Activated T-cell treated with anti-CD3 and anti-CD28 coated beads, Interleukin-2, amount 50 U/mL, for 4 hours (primary cell): ENCODE measurements around the gene CEP250. TPM values are rescaled to one million over a fixed set of nuclear protein-coding genes. Genes with fewer than 3 reads are reported as not detected.

Experiments used
- ATAC-seq, 2 donors: fragments of 200-7000 bp; cut with Tn5 transposase; one replicate each; pipeline ENCODE4 v1.10.0; 2021
- DNase-seq: peaks from one replicate; pipeline ENCODE4 v3.0.0-alpha.2; 2020
- H3K27me3 Mint-ChIP-seq: one replicate; pipeline ENCODE4 v1.8.0; 2021; ENCODE audit warnings: low read depth, mixed read lengths
- H3K36me3 Mint-ChIP-seq: one replicate; pipeline ENCODE4 v1.8.0; 2022; ENCODE audit warnings: mixed read lengths; ENCODE audit not compliant: insufficient read depth
- H3K4me1 Mint-ChIP-seq: one replicate; pipeline ENCODE4 v1.8.0; 2021; ENCODE audit warnings: low read depth, mixed read lengths
- H3K4me3 Mint-ChIP-seq: one replicate; pipeline ENCODE4 v1.8.0; 2021; ENCODE audit warnings: mild to moderate bottlenecking, moderate library complexity, mixed read lengths
- H3K9me3 Mint-ChIP-seq: one replicate; pipeline ENCODE4 v1.8.0; 2021; ENCODE audit warnings: mixed read lengths
- total RNA-seq, 3 donors: library from RNA; stranded (reverse); gene quantifications; one replicate each; pipeline ENCODE4 v1.2.1, GENCODE V29; 2021

Gene CEP250
- total RNA-seq, 3 donors from 2014 or later: 27.7 to 31.9 (median 30.9) TPM

- Mint-ChIP-seq H3K4me1 (peaks cover 50% of the 10 kb centered on the region), H3K4me3 (peak overlapping the region; percentile 98), H3K27me3 (no peaks in the 10 kb centered on the region), H3K36me3 (peaks cover 32% of the 10 kb centered on the region), H3K9me3 (no peaks in the 10 kb centered on the region)
- DNase-seq (no peak), ATAC-seq (no peak)
Measured at GRCh38 chr20:35492352-35492751, 37.0 kb downstream of the CEP250 start.

- DNase-seq: no peak
- no peak for ATAC-seq
- peaks cover 20% of the 10 kb centered on the region for H3K4me1 Mint-ChIP-seq
- H3K36me3 Mint-ChIP-seq: peaks cover 45% of the 10 kb centered on the region
- no peak overlapping the region for H3K4me3 Mint-ChIP-seq
- H3K27me3 Mint-ChIP-seq: no peaks in the 10 kb centered on the region
- no peaks in the 10 kb centered on the region for H3K9me3 Mint-ChIP-seq
Measured at GRCh38 chr20:35496481-35496880, 41.1 kb downstream of the CEP250 start.

- H3K36me3 Mint-ChIP-seq: peaks cover 49% of the 10 kb centered on the region
- no peaks in the 10 kb centered on the region for H3K9me3 Mint-ChIP-seq
- H3K4me3 Mint-ChIP-seq: no peak overlapping the region
- DNase-seq (no peak), ATAC-seq (no peak)
- peaks cover 16% of the 10 kb centered on the region for H3K4me1 Mint-ChIP-seq
- H3K27me3 Mint-ChIP-seq: no peaks in the 10 kb centered on the region
Measured at GRCh38 chr20:35497320-35497719, 41.9 kb downstream of the CEP250 start.

GRCh38 chr20:35497780-35498189 lies 42.4 kb downstream of the CEP250 start:
- peaks cover 53% of the 10 kb centered on the region for H3K36me3 Mint-ChIP-seq
- no peak for ATAC-seq
- H3K27me3 Mint-ChIP-seq: no peaks in the 10 kb centered on the region
- no peak for DNase-seq
- peaks cover 14% of the 10 kb centered on the region for H3K4me1 Mint-ChIP-seq
- H3K9me3 Mint-ChIP-seq: no peaks in the 10 kb centered on the region
- H3K4me3 Mint-ChIP-seq: no peak overlapping the region

GRCh38 chr20:35499271-35499670 lies 43.9 kb downstream of the CEP250 start:
- Mint-ChIP-seq H3K27me3 (no peaks in the 10 kb centered on the region), H3K4me3 (no peak overlapping the region), H3K4me1 (peaks cover 13% of the 10 kb centered on the region), H3K9me3 (no peaks in the 10 kb centered on the region), H3K36me3 (peaks cover 59% of the 10 kb centered on the region)
- ATAC-seq (no peak), DNase-seq (no peak)

DNA sequence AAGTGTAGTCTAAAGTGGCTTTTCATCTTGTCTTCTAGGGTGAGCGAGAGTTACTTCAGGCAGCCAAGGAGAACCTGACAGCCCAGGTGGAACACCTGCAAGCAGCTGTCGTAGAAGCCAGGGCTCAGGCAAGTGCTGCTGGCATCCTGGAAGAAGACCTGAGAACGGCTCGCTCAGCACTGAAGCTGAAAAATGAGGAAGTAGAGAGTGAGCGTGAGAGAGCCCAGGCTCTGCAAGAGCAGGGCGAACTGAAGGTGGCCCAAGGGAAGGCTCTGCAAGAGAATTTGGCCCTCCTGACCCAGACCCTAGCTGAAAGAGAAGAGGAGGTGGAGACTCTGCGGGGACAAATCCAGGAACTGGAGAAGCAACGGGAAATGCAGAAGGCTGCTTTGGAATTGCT lies 47.0 kb downstream of the CEP250 start:
- DNase-seq: no peak
- Mint-ChIP-seq H3K9me3 (no peaks in the 10 kb centered on the region), H3K27me3 (no peaks in the 10 kb centered on the region), H3K4me3 (no peak overlapping the region), H3K36me3 (peaks cover 59% of the 10 kb centered on the region), H3K4me1 (peaks cover 28% of the 10 kb centered on the region)
- ATAC-seq: no peak

DNA sequence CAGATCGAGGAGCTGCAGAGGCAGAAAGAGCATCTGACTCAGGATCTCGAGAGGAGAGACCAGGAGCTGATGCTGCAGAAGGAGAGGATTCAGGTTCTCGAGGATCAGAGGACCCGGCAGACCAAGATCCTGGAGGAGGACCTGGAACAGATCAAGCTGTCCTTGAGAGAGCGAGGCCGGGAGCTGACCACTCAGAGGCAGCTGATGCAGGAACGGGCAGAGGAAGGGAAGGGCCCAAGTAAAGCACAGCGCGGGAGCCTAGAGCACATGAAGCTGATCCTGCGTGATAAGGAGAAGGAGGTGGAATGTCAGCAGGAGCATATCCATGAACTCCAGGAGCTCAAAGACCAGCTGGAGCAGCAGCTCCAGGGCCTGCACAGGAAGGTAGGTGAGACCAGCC lies 47.9 kb downstream of the CEP250 start:
- DNase-seq (no peak), ATAC-seq (no peak)
- H3K36me3 Mint-ChIP-seq: peaks cover 61% of the 10 kb centered on the region
- no peaks in the 10 kb centered on the region for H3K27me3 Mint-ChIP-seq
- H3K4me3 Mint-ChIP-seq: no peak overlapping the region
- no peaks in the 10 kb centered on the region for H3K9me3 Mint-ChIP-seq
- H3K4me1 Mint-ChIP-seq: peaks cover 28% of the 10 kb centered on the region

DNA sequence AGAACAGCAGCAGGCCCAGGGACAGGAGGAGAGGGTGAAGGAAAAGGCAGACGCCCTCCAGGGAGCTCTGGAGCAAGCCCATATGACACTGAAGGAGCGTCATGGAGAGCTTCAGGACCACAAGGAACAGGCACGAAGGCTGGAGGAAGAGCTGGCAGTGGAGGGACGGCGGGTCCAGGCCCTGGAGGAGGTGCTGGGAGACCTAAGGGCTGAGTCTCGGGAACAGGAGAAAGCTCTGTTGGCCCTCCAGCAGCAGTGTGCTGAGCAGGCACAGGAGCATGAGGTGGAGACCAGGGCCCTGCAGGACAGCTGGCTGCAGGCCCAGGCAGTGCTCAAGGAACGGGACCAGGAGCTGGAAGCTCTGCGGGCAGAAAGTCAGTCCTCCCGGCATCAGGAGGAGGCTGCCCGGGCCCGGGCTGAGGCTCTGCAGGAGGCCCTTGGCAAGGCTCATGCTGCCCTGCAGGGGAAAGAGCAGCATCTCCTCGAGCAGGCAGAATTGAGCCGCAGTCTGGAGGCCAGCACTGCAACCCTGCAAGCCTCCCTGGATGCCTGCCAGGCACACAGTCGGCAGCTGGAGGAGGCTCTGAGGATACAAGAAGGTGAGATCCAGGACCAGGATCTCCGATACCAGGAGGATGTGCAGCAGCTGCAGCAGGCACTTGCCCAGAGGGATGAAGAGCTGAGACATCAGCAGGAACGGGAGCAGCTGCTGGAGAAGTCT lies 48.6 kb downstream of the CEP250 start:
- H3K4me1 Mint-ChIP-seq: peaks cover 28% of the 10 kb centered on the region
- H3K4me3 Mint-ChIP-seq: no peak overlapping the region
- H3K27me3 Mint-ChIP-seq: no peaks in the 10 kb centered on the region
- DNase-seq: no peak
- peaks cover 63% of the 10 kb centered on the region for H3K36me3 Mint-ChIP-seq
- no peaks in the 10 kb centered on the region for H3K9me3 Mint-ChIP-seq
- no peak for ATAC-seq

- H3K9me3 Mint-ChIP-seq: no peaks in the 10 kb centered on the region
- DNase-seq (no peak), ATAC-seq (no peak)
- peaks cover 28% of the 10 kb centered on the region for H3K4me1 Mint-ChIP-seq
- peaks cover 59% of the 10 kb centered on the region for H3K36me3 Mint-ChIP-seq
- no peaks in the 10 kb centered on the region for H3K27me3 Mint-ChIP-seq
- no peak overlapping the region for H3K4me3 Mint-ChIP-seq
Measured at GRCh38 chr20:35504751-35505150, 49.4 kb downstream of the CEP250 start.

DNA sequence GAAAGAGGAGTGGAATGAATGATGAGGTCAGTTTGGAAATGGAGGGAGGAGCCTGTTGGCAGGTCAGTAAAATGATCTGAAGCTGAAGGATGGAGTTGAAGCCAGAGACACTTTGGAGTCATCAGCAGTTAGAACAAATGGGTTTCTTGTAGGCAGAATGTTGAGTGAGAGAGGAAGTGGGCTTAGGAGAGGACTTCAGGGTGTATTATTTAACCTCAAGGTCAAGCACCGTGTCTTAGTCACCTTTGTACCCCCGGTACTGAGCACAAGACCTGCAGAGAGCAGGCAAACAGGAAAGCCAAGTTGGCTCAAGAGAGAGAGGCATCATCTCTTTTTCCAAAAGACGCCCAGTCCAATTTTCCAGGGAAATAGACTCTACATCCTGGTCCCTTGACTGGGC lies 50.8 kb downstream of the CEP250 start:
- no peak overlapping the region for H3K4me3 Mint-ChIP-seq
- ATAC-seq: no peak
- DNase-seq: no peak
- H3K4me1 Mint-ChIP-seq: peaks cover 28% of the 10 kb centered on the region
- H3K9me3 Mint-ChIP-seq: no peaks in the 10 kb centered on the region
- no peaks in the 10 kb centered on the region for H3K27me3 Mint-ChIP-seq
- peaks cover 47% of the 10 kb centered on the region for H3K36me3 Mint-ChIP-seq

- no peaks in the 10 kb centered on the region for H3K27me3 Mint-ChIP-seq
- H3K4me1 Mint-ChIP-seq: peaks cover 27% of the 10 kb centered on the region
- H3K36me3 Mint-ChIP-seq: peaks cover 49% of the 10 kb centered on the region
- no peak overlapping the region for H3K4me3 Mint-ChIP-seq
- H3K9me3 Mint-ChIP-seq: no peaks in the 10 kb centered on the region
- peak; percentile 70 to 86 for ATAC-seq
- no peak for DNase-seq
Measured at GRCh38 chr20:35506872-35507638, 51.7 kb downstream of the CEP250 start.

DNA sequence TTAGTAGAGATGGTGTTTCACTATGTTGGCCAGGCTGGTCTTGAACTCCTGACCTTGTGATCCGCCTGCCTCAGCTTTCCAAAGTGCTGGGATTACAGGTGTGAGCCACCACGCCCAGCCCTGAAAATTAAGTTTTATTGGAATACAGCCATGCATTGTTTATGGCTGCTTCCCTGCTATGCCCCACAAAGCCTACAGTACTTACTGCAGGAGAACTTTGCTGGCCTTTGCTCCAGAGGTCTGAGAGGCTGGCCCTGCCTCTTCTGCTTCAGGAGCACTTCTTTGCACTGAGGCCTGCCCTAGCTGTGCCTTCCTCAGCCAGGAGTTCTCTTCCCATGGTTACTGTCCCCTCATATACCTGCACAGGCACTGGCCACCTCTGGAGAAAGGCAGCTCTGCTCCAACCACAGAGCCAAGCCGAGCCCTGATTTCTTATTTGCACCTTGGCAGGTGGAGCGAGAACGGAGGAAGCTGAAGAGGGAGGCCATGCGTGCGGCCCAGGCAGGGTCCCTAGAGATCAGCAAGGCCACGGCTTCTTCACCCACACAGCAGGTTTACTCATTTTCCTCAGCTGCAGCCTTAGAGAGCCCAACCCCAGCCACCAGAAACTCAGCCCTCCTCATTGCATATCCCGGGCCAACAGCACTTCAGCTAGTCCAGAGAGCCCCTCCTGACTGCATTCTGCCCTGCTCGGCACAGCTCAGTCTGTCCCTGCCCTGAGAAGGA lies 53.3 kb downstream of the CEP250 start:
- Mint-ChIP-seq H3K27me3 (no peaks in the 10 kb centered on the region), H3K9me3 (no peaks in the 10 kb centered on the region), H3K4me1 (peaks cover 19% of the 10 kb centered on the region), H3K36me3 (peaks cover 37% of the 10 kb centered on the region), H3K4me3 (no peak overlapping the region)
- no peak for DNase-seq
- ATAC-seq: no peak

- ATAC-seq: no peak
- no peak overlapping the region for H3K4me3 Mint-ChIP-seq
- H3K27me3 Mint-ChIP-seq: no peaks in the 10 kb centered on the region
- peaks cover 9% of the 10 kb centered on the region for H3K4me1 Mint-ChIP-seq
- no peak for DNase-seq
- peaks cover 25% of the 10 kb centered on the region for H3K36me3 Mint-ChIP-seq
- H3K9me3 Mint-ChIP-seq: no peaks in the 10 kb centered on the region
Measured at GRCh38 chr20:35510951-35511735, 55.7 kb downstream of the CEP250 start.

DNA sequence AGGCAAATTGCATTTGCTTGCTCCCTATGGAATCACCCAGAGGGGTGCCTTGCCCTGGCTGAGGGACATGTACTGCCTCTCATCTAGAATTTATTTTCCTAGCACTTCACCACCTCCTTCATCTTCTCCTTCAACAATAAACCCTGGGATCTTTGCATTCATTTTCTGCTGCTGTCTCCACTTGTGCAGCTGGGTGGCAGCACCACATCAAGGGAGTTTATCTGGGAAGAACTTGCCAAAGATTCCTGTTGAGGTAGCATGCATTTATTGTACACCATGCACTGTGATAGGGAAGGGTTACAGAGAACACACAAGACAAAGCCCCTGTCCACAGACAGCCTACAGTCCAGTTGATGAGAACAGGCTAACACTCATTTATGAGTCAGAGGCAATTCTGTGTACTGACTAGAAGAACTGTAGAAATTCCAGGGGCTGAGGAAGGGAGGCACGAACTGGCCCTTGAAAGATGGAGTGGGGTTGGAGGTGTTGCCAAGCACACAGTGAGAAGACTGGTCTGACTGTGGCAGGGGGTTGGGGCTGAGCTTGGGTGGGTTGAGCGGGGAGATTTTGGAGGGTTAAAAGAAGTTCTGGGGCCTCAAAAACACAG lies 56.5 kb downstream of the CEP250 start:
- no peak for DNase-seq
- Mint-ChIP-seq H3K27me3 (no peaks in the 10 kb centered on the region), H3K4me1 (peaks cover 3% of the 10 kb centered on the region), H3K36me3 (peaks cover 25% of the 10 kb centered on the region), H3K4me3 (no peak overlapping the region), H3K9me3 (no peaks in the 10 kb centered on the region)
- ATAC-seq: no peak
